GM12891 (cell line): ENCODE measurements around the gene PGAM2.
"Not testable (repeated sequence)": the region's sequence is repeated elsewhere in the genome, so short reads cannot be mapped to it uniquely, and the experiment has no call there.

ENCODE experiments used
- PAX5 ChIP-seq: IDR thresholded peaks from 2 replicates; pipeline ENCODE4 v1.6.1; 2011; ENCODE audit warnings: low read length, moderate library complexity, mild to moderate bottlenecking; ENCODE audit not compliant: insufficient read depth, severe bottlenecking
- POLR2A ChIP-seq: IDR thresholded peaks from 2 replicates; pipeline ENCODE4 v1.6.1; 2011; ENCODE audit warnings: low read depth, low read length, control low read depth
- POLR2AphosphoS5 ChIP-seq: IDR thresholded peaks from 2 replicates; pipeline ENCODE4 v1.6.1; 2011; ENCODE audit warnings: low read depth, low read length, control low read depth
- POU2F2 ChIP-seq: IDR thresholded peaks from 2 replicates; pipeline ENCODE4 v1.6.1; 2011; ENCODE audit warnings: low read depth, mild to moderate bottlenecking, control low read depth, low read length, moderate library complexity
- SPI1 ChIP-seq: IDR thresholded peaks from 2 replicates; pipeline ENCODE4 v1.6.1; 2011; ENCODE audit warnings: low read depth, low read length, control low read depth
- TAF1 ChIP-seq: IDR thresholded peaks from 2 replicates; pipeline ENCODE4 v1.6.1; 2011; ENCODE audit warnings: low read depth, low read length, control low read depth

- TF ChIP-seq POLR2A, POLR2AphosphoS5, TAF1, SPI1, PAX5, POU2F2: not testable (repeated sequence)
Observed at GRCh38 chr7:44038961-44039558, 26.3 kb downstream of the PGAM2 start.
